Stimulated activated CD4-positive, alpha-beta T cell treated with anti-CD3 and anti-CD28 coated beads, Interleukin-12 subunit alpha, Interleukin-12 subunit beta, amount 100 ng/mL, for 4 hours (primary cell): ENCODE measurements around the gene MYO18A.
"Not testable (repeated sequence)": the region's sequence is repeated elsewhere in the genome, so short reads cannot be mapped to it uniquely, and the experiment has no call there.

Experiments
- DNase-seq: peaks from one replicate; pipeline ENCODE4 v3.0.0-alpha.2; 2020

The MYO18A gene

DNA sequence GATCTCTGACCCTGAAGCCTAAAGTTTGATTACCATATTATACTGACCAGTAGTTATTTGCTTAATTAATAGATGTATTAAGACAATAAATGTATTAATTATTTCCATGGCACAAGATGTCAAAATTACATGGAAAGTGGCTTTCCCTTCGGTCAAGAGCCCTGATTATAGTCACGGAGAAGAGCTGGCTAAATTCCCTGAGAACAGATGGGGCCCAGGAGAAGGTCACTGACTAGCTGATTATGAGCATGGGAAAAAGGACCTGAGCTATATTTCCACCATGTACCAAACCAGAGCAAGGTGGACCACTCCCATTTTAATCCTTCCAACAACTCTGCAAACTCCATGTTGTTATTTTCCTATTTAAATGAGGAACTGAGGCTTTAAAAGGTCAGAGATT lies 12.9 kb upstream of the MYO18A start:
- no peak for DNase-seq

DNA sequence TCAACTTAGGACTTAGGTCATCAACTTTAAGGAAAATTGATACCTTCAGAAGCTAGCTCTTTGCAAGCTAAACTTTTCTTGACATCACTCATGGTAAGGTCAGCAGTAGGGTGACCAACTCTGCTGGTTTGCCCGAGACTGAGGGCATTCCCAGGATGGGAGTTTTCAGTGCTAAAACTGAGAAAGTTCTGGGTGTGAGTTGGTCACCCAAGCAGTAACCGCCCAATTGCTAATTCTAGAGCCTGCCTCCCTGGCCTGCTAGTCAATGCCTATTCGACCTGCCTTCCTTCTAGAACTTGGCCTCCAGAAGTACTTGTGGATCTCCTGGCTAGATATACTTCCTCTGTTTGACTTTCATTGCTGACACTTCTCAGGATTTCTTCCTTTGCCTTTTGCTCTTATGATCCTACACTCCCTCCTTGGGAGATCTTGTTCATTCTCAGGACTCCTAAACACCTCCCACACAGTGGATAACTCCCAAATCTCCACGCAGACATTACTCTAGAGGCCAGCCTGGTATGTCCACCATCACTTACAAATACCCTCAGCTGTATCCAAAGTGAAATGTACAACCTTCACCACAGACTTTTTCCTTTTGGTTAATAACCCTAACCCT lies 10.5 kb upstream of the MYO18A start:
- DNase-seq = no peak

DNA sequence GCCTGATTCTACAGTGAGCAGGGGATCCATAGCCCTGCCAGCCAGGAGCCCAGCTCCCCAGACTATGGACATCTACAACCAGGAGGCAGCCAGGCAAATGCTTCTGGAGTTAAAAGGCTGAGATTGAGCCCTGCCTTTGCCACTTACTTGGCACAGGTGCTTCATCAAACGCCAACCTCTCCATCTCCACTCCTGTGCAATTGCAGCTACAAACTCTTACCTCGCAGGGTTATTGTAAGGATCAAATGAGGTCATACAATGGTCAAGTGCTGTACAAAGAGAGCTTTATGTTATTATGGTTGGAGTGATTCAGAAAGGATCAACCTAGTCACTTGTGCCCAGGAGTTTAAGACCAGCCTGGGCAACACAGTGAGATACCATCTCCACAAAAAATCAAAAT lies 9.8 kb upstream of the MYO18A start:
- no peak for DNase-seq

DNA sequence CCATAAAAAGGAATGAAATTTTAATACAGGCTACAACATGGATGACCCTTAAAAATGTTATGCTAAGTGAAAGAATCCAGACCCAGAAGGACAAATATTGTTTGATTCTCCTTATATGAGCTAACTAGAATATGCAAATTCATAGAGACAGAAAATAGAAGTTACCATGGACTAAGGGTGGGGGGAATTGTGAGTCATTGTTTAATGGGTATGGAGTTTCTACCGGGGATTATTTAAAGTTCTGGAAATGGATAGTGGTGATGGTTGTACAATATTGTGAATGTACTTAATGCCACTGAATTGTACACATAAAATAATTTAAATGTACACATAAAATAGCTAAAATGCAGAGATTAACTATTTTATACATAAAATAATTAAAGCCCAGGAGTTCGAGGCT lies 9.2 kb upstream of the MYO18A start:
- DNase-seq = no peak

DNA sequence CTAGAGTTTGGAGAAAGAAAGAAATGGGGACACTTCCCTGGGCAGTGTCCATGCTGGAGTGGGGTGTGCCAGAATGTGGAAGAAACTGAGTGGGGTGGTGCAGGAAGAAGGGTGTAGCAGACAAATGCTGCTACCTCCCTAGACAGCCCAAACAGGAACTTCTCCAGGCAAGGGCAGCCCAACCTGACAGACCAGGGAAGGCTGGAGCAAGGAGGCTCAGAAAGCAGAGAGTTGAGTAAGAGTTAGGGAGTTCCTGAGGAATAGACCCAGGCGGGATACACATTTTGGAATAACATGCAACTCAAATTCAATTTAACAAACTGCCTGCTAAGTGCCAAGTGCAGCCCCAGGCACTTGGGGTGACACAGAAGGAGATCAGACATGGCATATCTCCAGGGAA lies 1.0 kb upstream of the MYO18A start:
- DNase-seq = no peak

DNA sequence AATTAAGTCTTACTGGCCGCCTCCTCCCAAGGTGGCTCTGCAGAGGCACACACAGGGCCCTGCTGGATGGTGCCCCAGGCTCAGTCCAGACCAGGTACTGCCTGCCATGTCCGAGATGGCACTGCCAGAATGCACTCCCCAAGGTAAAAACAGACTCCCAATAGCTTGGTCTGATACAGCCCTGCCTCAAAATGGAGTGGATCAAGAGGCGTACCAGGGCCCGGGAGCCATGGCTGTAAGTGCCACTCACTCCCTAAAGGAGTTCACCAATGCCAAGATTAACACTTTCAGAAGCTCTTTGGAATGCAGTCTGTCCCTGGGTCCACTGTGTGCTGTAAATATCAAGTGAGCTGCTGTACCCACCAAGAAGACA lies 576 bp upstream of the MYO18A start:
- DNase-seq = no peak

DNA sequence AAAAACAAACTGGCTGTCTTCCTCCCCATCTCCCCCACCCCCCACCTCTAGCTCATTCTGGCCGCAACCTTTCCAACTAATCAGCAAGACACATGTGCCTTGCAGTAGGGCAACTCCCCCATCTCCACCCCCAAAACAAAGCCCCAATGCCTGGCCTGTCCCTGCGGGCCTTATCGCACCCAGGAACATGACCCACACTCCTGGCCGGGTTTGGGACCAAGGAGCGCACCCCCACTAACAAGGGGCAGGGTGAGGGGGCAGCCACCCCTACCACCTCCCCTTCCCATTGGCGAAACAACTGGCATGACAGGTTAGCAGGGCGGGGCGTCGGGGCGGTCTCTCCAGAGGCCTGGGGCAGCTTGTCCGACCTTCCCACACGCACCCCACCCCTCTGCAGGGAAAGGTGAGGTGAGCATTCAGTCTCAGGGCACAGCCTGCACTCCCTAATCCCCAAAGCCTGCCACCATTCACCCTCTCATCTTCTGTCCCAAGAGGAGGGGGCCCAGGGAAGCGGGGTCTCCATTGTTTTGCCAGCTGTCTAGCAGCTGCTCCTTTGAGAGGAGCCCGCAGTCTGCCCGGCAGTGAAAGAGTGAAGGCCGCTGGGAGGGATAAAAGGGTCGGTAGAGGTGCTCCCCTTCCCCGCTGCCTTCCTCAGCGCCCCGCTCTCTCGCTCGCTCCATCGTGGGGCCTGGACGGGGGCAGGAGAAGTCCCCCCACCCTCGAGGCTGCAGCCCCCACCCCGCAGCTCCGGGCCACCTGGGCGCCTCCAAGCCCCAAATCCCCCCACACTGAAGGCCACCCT lies 765 bp downstream of the MYO18A start:
- DNase-seq = peak; percentile 13

DNA sequence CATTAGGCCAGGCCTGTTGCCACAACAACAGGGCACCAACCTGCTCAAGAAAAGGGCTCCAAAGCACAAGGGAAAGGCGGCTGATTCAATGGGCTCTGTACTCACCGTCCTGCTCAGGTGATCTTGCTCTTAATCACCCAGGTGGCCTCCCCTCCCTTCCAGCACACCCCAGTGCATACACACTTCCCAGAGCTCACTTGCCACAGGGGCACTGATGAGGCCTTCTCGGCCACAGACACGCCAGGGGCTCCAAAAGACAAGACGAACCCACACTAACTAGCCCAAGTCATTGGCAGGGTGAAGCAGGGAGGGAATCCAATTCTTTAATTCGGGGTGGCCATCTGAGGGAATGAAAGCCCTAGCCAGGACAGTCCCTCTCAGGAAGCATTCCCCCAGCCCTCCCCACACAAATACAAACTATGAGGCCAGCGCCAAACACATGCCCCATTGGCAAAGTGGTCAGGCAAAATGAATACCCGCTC lies 1.4 kb downstream of the MYO18A start:
- no peak for DNase-seq

DNA sequence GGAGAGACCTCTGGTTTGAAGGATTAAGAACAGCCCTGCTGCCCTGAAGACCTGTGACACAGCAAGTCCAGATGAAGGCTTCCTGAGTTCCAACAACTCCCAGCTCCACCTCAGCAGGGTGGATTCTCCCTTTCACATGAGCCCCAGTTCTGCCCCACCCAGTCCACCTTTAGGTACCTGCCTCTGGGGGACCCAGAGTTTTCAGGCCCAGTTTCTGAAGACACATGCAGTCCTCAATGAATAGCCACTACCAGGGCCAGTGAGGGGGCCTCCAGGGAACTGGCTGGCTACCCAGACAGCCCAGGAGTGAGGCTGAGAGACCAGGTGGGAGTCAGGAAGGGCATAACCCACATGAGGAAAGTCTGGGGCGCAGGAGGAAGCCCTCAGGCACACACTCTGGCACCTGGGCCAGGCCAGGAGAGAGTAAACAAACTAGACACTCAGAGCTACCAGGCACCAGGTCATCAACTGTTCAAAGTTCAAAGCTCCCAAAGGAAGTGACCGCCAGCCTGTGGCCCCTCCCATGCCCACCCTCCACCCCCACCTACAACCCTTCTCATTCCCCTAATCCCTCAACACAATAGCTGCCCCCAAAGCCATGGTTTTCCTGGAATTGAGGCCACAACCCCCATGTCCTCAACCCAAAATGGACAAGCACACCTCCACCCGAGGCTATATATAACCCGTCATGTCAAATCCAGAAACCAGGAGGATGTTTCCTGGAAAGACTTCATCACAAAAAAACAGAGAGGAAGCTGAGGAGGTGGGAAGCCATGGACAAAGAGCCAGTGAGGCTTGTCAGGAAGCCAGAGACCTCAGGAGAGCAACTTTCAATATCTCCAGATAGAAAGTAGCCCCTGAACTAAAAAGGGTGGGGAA lies 2.1 kb downstream of the MYO18A start:
- DNase-seq = no peak

DNA sequence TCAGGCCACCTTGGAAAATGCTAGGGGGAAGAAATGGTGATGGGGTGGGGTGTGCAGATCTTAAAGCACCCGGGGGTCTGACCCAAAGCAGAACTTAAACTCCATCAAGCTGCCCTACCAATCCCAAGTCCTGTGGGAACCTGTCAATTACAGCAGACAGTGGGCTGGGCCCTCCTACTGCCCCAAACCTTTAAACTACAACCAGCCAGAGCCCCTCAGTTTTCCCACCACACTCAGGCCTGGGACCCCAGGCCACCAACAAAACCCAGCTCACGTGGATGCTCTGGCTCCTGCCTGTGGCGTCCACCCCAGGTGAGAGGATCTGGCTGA lies 2.7 kb downstream of the MYO18A start:
- no peak for DNase-seq

DNA sequence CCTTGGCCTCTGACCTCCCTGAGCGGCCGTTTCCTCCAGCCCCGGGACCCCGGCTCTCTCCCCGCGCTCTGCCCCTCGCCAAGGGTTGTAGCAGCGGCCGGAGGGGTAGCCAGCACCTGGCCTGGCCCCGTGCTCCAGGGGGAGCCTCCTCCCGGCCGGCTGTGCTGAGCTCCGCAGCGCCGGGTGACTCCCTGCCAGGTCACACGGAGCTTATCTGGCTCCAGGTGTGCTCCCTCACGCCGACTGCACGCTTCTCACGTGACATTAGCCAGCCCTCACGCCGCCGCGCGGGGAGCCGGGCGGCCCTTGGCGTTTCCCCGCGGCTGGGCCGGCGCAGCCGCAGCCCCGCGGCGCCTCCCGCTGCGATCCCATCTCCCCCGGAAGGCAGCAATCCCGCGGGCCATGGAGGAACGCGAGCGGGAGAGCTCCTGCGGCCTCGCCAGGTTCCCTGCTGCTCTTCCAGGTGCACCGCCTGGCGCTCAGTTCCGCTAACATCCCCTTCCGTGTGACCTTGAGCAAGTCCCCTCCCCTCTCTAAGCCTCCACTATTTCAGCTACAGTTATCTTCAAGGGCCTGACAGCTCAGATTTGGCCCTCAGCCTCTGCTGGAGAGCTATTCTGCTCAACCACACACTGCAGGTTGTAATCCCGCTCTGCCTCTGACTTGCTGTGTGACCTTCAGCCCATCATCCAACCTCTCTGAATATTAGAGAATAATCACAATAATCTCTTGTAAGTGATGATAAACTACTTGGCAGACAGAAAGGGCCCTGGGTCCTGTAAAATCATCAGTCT lies 3.4 kb downstream of the MYO18A start:
- peak; percentile 62 for DNase-seq

DNA sequence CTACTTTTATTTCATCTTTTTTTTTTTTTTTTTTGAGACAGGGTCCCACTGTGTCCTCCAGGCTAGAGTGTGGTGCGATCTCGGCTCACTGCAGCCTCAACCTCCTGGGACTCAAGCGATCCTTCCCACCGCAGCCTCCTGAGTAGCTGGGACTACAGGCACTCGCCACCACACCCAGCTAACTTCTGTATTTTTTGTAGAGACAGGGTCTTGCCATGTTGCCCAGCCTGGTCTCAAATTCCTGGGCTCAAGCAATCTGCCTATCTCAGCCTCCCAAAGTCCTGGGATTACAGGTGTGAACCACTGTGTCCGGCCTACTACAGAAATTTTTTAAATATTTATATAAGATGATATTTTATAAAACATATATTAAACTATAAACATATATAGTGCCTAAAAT lies 4.8 kb downstream of the MYO18A start:
- no peak for DNase-seq

DNA sequence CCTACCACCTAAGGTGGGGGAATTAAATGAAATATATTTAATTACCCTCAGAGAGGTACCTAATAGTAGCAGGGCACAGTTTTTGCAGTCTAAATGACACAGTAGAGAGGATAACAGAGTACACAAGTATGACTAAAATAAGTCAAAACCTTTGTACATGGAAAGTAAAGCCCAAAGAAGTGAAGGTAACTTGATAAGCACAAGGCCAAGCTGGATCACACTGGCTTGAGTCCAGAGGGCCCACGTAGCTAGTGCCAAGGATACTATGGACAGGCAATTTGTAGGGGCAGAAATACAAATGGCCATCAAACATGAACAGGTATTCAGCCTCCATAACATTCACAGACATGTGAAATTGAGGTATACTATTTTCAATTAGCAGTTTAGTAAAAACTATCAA lies 7.6 kb downstream of the MYO18A start:
- DNase-seq = no peak

DNA sequence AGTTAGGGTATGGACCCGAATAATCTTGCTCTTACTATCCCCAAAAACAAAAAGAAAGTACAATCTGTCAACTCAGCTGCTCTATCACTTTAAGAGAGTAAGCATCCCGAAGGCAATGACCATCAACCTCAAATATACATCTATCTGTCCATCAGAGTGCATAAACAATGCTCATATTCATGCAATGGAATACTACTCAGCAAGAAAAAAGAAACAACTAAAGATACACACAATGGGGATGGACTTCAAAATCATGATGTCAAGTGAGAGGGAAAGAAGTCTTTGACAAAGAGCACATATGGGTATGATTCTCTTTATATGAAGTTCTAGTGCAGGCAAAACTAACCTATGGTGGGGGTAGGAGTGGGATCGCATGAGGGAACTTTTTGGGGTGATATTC lies 9.5 kb downstream of the MYO18A start:
- DNase-seq = no peak

DNA sequence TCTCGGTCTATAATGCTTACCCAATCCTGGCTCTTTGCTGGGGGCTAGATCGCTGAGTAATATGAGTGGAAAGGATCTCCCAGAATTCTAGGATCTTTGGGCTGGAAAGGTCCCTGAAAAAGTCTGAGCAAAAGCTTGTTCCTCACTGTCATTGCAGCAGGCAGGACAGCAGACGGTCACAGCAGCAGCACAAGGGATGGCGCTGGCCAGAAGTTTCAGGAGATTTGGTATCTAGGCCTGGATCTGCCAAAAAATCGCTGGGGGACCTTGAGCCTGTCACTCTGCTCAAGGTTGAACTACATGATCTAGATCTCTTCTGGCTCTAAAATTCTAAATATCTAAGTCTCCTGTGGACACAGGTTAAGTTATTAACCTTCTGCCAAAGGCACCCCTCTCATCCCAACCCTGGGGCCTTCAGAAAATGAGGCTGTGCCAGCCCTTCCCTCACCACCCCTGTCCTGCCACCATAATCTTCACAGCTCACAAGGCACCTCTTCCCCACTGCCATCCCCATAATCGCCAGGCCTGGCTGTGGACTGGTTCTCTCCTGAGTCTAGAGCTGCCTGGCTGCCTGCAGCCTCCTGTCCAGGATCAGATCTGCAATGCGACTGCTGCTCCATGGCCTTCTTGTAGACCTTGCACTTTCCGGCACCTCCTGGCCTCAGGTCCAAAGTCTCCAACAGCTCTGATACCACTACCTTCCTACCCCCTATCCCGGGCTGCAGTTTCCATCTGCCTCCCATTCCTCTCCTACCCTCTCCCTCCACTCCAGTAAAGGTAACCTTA lies 10.2 kb downstream of the MYO18A start:
- no peak for DNase-seq

DNA sequence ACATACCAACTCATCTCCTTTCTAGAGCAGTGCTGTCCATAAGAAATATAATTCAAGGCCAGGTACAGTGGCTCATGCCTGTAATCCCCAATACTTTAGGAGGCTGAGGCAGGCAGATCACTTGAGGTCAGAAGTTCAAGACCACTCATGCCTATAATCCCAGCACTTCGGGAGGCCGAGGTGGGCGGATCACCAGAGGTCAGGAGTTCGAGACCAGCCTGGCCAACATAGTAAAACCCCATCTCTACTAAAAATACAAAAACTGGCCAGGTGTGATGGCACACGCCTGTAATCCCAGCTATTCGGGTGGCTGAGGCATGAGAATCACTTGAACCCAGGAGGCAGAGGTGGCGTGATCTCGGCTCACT lies 11.5 kb downstream of the MYO18A start:
- DNase-seq = not testable (repeated sequence)

DNA sequence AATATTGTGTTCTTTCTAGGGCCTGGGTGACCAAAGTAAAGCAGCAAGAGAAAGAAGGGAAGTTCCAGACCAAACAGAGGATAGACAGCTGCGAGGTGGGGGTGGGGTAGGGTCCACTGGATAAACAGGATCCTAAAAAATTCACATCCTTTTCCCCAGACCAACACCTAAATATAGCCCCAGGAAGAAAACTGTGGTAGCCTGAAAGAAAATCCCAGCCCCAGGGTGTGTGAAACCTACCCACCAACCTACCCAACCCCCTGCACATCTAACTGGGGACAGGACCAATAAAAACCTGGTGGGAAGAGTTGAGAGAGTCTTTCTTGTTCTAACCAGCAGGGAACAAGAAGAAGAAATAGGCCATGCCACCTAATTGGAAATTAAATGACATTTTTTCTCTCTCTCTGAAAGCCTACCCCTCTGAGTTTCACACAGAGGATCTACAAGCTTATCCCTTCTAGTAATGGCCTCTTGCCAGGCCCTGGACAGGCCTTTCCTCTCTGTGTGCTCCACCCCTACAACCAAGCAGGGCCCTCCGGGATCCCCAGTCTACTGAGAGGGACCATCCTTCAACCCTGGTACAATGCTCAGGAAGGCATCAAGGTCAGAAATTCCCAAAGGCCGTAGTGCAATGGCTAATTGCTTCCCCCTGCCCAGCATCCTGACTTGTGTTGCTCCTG lies 12.0 kb downstream of the MYO18A start:
- no peak for DNase-seq

DNA sequence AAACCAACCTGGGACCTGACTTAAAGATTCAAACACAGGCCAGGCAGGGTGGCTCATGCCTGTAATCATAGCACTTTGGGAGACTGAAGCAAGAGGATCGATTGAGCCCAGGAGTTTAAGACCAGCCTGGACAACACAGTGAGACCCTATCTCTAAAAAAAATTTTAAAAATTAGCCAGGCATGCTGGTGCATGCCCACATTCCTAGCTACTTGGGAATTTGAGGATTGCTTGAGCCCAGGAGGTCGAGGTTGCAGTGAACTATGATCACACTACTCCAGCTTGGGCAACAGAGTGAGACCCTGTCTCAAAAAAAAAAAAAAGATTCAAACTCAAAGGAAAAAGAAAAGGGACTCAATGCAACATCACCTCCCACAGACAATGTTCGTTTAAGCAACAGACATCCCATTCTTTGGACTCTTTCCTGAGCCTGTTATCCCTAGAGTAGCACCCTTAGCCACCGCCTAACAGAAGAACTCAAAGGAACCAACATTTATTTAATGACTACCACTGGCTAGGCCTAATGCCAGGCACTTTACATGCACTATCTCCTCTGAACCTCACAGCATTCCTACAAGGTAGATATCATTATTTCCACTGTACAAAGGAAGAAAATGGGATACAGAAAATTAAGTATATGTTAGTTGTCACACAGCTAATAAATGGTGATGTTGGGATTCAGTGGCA lies 12.7 kb downstream of the MYO18A start:
- no peak for DNase-seq

DNA sequence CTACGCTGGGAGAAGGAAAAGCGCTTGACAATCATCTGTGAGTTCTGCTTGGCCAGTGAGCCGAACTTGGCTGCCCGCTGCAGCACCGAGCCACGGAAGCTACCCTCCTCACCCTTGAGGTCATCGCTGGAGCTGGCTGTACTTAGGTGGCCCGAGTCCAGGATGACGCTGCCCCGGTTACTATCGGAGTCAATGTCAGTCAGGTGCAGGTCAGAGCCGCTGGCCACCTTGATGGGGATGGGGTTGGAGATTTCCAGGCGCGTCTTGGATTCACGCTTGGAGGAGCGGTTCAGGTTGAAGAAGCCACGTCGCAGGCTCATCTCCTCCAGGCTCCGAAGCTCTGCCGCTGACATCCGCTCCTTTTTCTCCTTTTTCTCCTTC lies 13.7 kb downstream of the MYO18A start:
- no peak for DNase-seq

DNA sequence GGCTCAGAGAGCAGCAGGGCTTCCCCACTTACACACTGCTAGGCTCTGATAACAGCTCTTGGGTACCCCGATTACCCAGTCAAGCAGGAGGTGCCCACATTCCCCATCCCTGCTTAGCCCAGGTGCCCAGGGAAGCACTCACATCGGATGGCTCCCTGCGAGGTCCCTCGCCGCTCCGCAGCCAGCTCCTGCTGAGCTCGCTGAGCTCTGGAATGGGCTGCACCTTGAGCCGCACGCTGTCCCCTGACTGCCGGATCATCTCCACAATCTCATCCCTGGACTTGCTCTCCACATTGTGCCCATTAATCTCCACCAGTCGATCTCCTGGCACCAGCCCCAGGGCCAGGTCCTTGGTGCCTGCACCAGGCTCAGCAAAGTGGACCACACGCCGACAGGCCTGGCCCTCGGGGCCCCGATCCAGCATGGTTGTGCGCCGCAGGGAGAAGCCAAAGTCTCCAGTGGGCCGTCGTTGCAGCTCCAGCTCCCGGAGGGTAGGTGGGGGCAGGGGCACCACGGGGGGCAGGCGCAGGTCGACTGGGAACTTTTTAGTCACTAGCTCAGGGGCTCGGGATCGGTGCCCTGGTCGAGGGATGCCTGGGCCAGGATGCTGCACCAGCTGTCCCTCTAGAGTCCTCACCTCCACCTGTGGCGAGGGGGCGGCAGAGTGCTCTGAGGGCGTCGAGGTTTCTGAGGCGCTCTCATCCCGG lies 14.2 kb downstream of the MYO18A start:
- no peak for DNase-seq
